Osteocyte (in vitro differentiated cells): Measurements from ENCODE around the gene SMAP1. TPM values are rescaled to one million over a fixed set of nuclear protein-coding genes. Genes with fewer than 3 reads are reported as not detected.

Experiments used
- DNase-seq: peaks from one replicate; pipeline ENCODE4 v3.0.0; 2021; ENCODE audit warnings: mixed read lengths; ENCODE audit not compliant: unreplicated experiment; ENCODE audit errors: extremely low spot score
- H3K27ac Mint-ChIP-seq: one replicate; pipeline ENCODE4 v1.8.0; 2021; ENCODE audit warnings: mild to moderate bottlenecking, mixed read lengths; ENCODE audit not compliant: unreplicated experiment
- H3K27me3 Mint-ChIP-seq: one replicate; pipeline ENCODE4 v1.8.0; 2021; ENCODE audit warnings: mixed read lengths; ENCODE audit not compliant: unreplicated experiment
- H3K36me3 Mint-ChIP-seq: one replicate; pipeline ENCODE4 v1.8.0; 2021; ENCODE audit warnings: mixed read lengths; ENCODE audit not compliant: unreplicated experiment
- H3K4me1 Mint-ChIP-seq: one replicate; pipeline ENCODE4 v1.8.0; 2021; ENCODE audit warnings: mixed read lengths; ENCODE audit not compliant: unreplicated experiment
- H3K4me3 Mint-ChIP-seq: one replicate; pipeline ENCODE4 v1.8.0; 2021; ENCODE audit warnings: mild to moderate bottlenecking, moderate library complexity, mixed read lengths; ENCODE audit not compliant: unreplicated experiment
- H3K9me3 Mint-ChIP-seq: one replicate; pipeline ENCODE4 v1.8.0; 2021; ENCODE audit warnings: mixed read lengths; ENCODE audit not compliant: unreplicated experiment
- CTCF ChIP-seq: fragments of 200-600 bp; sonication (generic); IDR thresholded peaks from 2 replicates; pipeline ENCODE4 v1.5.0; 2021; ENCODE audit warnings: antibody characterized with exemption, mild to moderate bottlenecking, moderate library complexity
- long read RNA-seq: library from polyadenylated mRNA; unstranded; transcript quantifications from one replicate; pipeline ENCODE4 v2.0.0, GENCODE V29; 2021
- total RNA-seq: library from RNA; stranded (reverse); gene quantifications from 2 replicates; pipeline ENCODE4 v1.2.1, GENCODE V29; 2021

SMAP1 gene
- total RNA-seq = 27.2 and 28.0 TPM in 2 replicates
- long read RNA-seq, transcript SMAP1-201 (10 exons, 2,403 nt) = major isoform, 10 of 35 reads
- long read RNA-seq, transcript SMAP1-203 (11 exons, 3,333 nt) = minor isoform, 7 of 35 reads
- long read RNA-seq, partial matches to known transcripts = 10 of 35 reads
- long read RNA-seq, other reads (novel, unspliced or antisense) = 8 of 35 reads

GRCh38 chr6:70667711-70668498 is at the start of gene SMAP1:
Gene SMAP1, plus strand, starts transcription at chr6:70667883. Its CDS starts 141 bp downstream, at chr6:70668024.
- Mint-ChIP-seq H3K4me1 (peaks cover 24% of the 10 kb centered on the region), H3K27me3 (peaks cover 2% of the 10 kb centered on the region), H3K9me3 (no peaks in the 10 kb centered on the region), H3K4me3 (peak within 1 kb of the TSS; percentile 81), H3K27ac (peak within 1 kb of the TSS; percentile 91), H3K36me3 (no peaks in the 10 kb centered on the region)
- peak; percentile 98 for DNase-seq
- no peak for TF ChIP-seq CTCF

GRCh38 chr6:70620746-70621145 is 46.9 kb upstream of the SMAP1 start:
- no peak for DNase-seq
- Mint-ChIP-seq H3K36me3 (no peaks in the 10 kb centered on the region), H3K9me3 (no peaks in the 10 kb centered on the region), H3K4me3 (no peak overlapping the region), H3K4me1 (no peaks in the 10 kb centered on the region), H3K27ac (no peak overlapping the region), H3K27me3 (no peaks in the 10 kb centered on the region)
- no peak for TF ChIP-seq CTCF

GRCh38 chr6:70622461-70622860 is 45.2 kb upstream of the SMAP1 start:
- no peaks in the 10 kb centered on the region for H3K27me3 Mint-ChIP-seq
- H3K36me3 Mint-ChIP-seq = no peaks in the 10 kb centered on the region
- no peaks in the 10 kb centered on the region for H3K9me3 Mint-ChIP-seq
- H3K27ac Mint-ChIP-seq = no peak overlapping the region
- TF ChIP-seq CTCF = no peak
- H3K4me1 Mint-ChIP-seq = no peaks in the 10 kb centered on the region
- DNase-seq = no peak
- H3K4me3 Mint-ChIP-seq = no peak overlapping the region

- DNase-seq = no peak
- Mint-ChIP-seq H3K9me3 (no peaks in the 10 kb centered on the region), H3K4me1 (no peaks in the 10 kb centered on the region), H3K27ac (no peak overlapping the region), H3K36me3 (no peaks in the 10 kb centered on the region), H3K4me3 (no peak overlapping the region), H3K27me3 (peaks cover 3% of the 10 kb centered on the region)
- no peak for TF ChIP-seq CTCF
These were observed 42.2 kb upstream of the SMAP1 start for GRCh38 chr6:70625436-70625835.

GRCh38 chr6:70627500-70628254 is 40.0 kb upstream of the SMAP1 start:
- DNase-seq = no peak
- peaks cover 3% of the 10 kb centered on the region for H3K27me3 Mint-ChIP-seq
- no peaks in the 10 kb centered on the region for H3K36me3 Mint-ChIP-seq
- H3K9me3 Mint-ChIP-seq = no peaks in the 10 kb centered on the region
- no peak overlapping the region for H3K4me3 Mint-ChIP-seq
- no peak overlapping the region for H3K27ac Mint-ChIP-seq
- no peak for TF ChIP-seq CTCF
- no peaks in the 10 kb centered on the region for H3K4me1 Mint-ChIP-seq
